WTC11 (cell line): ENCODE measurements around the gene GLG1. TPM values are rescaled to one million over a fixed set of nuclear protein-coding genes. Genes with fewer than 3 reads are reported as not detected.

Source experiments
- ATAC-seq: fragments of 200-7000 bp; cut with Tn5 transposase; 2 replicates; pipeline ENCODE4 v1.10.0; 2021; ENCODE audit warnings: mild to moderate bottlenecking, moderate library complexity
- CTCF ChIA-PET: fragments of 300-600 bp; sonication (Branson Sonifier 250); formaldehyde crosslinking; loops from one replicate; lab custom pipeline; 2021; ENCODE audit warnings: antibody characterized with exemption; lab: Charles Lee
- POLR2A ChIA-PET: fragments of 350-600 bp; sonication (Branson Sonifier 250); formaldehyde crosslinking; loops from one replicate; lab custom pipeline; 2021; ENCODE audit warnings: antibody characterized with exemption; lab: Charles Lee
- DNase-seq: peaks from one replicate; pipeline ENCODE4 v3.0.0; 2021; ENCODE audit warnings: low spot score
- H3K27ac Mint-ChIP-seq: 2 replicates; pipeline ENCODE4 v1.8.0; 2021; ENCODE audit warnings: mixed read lengths
- H3K27me3 Mint-ChIP-seq: 2 replicates; pipeline ENCODE4 v1.8.0; 2021; ENCODE audit warnings: low read depth, mild to moderate bottlenecking, moderate library complexity, mixed read lengths
- H3K36me3 Mint-ChIP-seq: 2 replicates; pipeline ENCODE4 v1.8.0; 2021; ENCODE audit warnings: mixed read lengths
- H3K4me1 Mint-ChIP-seq: 2 replicates; pipeline ENCODE4 v1.8.0; 2022; ENCODE audit warnings: mixed read lengths
- H3K4me3 Mint-ChIP-seq: 2 replicates; pipeline ENCODE4 v1.8.0; 2021; ENCODE audit warnings: mild to moderate bottlenecking, moderate library complexity, mixed read lengths
- H3K9me3 Mint-ChIP-seq: 2 replicates; pipeline ENCODE4 v1.8.0; 2021; ENCODE audit warnings: mixed read lengths
- ESRRA ChIP-seq: sonication (generic); formaldehyde crosslinking; IDR thresholded peaks from 2 replicates; pipeline ENCODE4 v1.8.1; 2022; ENCODE audit warnings: mild to moderate bottlenecking, missing genetic modification reagents, borderline replicate concordance
- MXD4 ChIP-seq: fragments of 250-450 bp; sonication (Bioruptor Pico); IDR thresholded peaks from 2 replicates; pipeline ENCODE4 v1.8.0; 2021; ENCODE audit warnings: mild to moderate bottlenecking, moderate library complexity, borderline replicate concordance
- NR2C2 ChIP-seq: sonication (generic); formaldehyde crosslinking; IDR thresholded peaks from 2 replicates; pipeline ENCODE4 v1.8.0; 2022; ENCODE audit warnings: mild to moderate bottlenecking, missing genetic modification reagents
- PRRX2 ChIP-seq: fragments of 250-450 bp; sonication (Bioruptor Pico); IDR thresholded peaks from 2 replicates; pipeline ENCODE4 v1.8.0; 2021; ENCODE audit warnings: mild to moderate bottlenecking
- TCF7 ChIP-seq: sonication (generic); formaldehyde crosslinking; IDR thresholded peaks from 2 replicates; pipeline ENCODE4 v1.8.0; 2022; ENCODE audit warnings: mild to moderate bottlenecking, low read depth, missing genetic modification reagents, moderate library complexity
- TEAD4 ChIP-seq: sonication (generic); formaldehyde crosslinking; IDR thresholded peaks from 2 replicates; pipeline ENCODE4 v1.8.0; 2022; ENCODE audit warnings: mild to moderate bottlenecking, missing genetic modification reagents
- ZNF263 ChIP-seq: sonication (generic); formaldehyde crosslinking; IDR thresholded peaks from 2 replicates; pipeline ENCODE4 v1.8.1; 2022; ENCODE audit warnings: low read depth, mild to moderate bottlenecking, moderate library complexity, missing genetic modification reagents
- ZNF396 ChIP-seq: fragments of 250-450 bp; sonication (Bioruptor Pico); IDR thresholded peaks from 2 replicates; pipeline ENCODE4 v1.8.0; 2021; ENCODE audit warnings: mild to moderate bottlenecking, moderate library complexity, borderline replicate concordance
- ZNF671 ChIP-seq: fragments of 250-450 bp; sonication (Bioruptor Pico); IDR thresholded peaks from 2 replicates; pipeline ENCODE4 v1.8.0; 2021; ENCODE audit warnings: mild to moderate bottlenecking
- total RNA-seq: library from RNA; stranded (reverse); gene quantifications from 3 replicates; pipeline ENCODE4 v1.2.3, GENCODE V29; 2021
- TF ChIP-seq, protein P1 (sequence below): fragments of 250-450 bp; sonication (Bioruptor Pico); IDR thresholded peaks from 2 replicates; pipeline ENCODE4 v1.9.0; 2021; ENCODE audit warnings: mild to moderate bottlenecking, borderline replicate concordance
- TF ChIP-seq, protein P2 (sequence below): sonication (generic); formaldehyde crosslinking; IDR thresholded peaks from 2 replicates; pipeline ENCODE4 v1.8.0; 2022; ENCODE audit warnings: mild to moderate bottlenecking, missing genetic modification reagents
- TF ChIP-seq, protein P3 (sequence below): sonication (generic); formaldehyde crosslinking; IDR thresholded peaks from 2 replicates; pipeline ENCODE4 v1.8.1; 2023; ENCODE audit warnings: mild to moderate bottlenecking, moderate library complexity, missing genetic modification reagents
- TF ChIP-seq, protein P4 (sequence below): fragments of 250-450 bp; sonication (Bioruptor Pico); IDR thresholded peaks from 2 replicates; pipeline ENCODE4 v1.9.0; 2021; ENCODE audit warnings: mild to moderate bottlenecking
- TF ChIP-seq, protein P5 (sequence below): sonication (generic); formaldehyde crosslinking; IDR thresholded peaks from 2 replicates; pipeline ENCODE4 v1.8.0; 2023; ENCODE audit warnings: missing genetic modification reagents
- TF ChIP-seq, protein P6 (sequence below): sonication (generic); formaldehyde crosslinking; conservative IDR thresholded peaks from 2 replicates; pipeline ENCODE4 v1.8.1; 2022; ENCODE audit warnings: mild to moderate bottlenecking, missing genetic modification reagents
- TF ChIP-seq, protein P7 (sequence below): sonication (generic); formaldehyde crosslinking; conservative IDR thresholded peaks from 2 replicates; pipeline ENCODE4 v1.8.1; 2023; ENCODE audit warnings: mild to moderate bottlenecking, low read depth, missing genetic modification reagents, moderate library complexity
- TF ChIP-seq, protein P8 (sequence below): sonication (generic); formaldehyde crosslinking; IDR thresholded peaks from 2 replicates; pipeline ENCODE4 v1.8.0; 2022; ENCODE audit warnings: mild to moderate bottlenecking, missing genetic modification reagents

Gene GLG1
- total RNA-seq, 1 experiment from 2014 or later: 156 TPM

DNA sequence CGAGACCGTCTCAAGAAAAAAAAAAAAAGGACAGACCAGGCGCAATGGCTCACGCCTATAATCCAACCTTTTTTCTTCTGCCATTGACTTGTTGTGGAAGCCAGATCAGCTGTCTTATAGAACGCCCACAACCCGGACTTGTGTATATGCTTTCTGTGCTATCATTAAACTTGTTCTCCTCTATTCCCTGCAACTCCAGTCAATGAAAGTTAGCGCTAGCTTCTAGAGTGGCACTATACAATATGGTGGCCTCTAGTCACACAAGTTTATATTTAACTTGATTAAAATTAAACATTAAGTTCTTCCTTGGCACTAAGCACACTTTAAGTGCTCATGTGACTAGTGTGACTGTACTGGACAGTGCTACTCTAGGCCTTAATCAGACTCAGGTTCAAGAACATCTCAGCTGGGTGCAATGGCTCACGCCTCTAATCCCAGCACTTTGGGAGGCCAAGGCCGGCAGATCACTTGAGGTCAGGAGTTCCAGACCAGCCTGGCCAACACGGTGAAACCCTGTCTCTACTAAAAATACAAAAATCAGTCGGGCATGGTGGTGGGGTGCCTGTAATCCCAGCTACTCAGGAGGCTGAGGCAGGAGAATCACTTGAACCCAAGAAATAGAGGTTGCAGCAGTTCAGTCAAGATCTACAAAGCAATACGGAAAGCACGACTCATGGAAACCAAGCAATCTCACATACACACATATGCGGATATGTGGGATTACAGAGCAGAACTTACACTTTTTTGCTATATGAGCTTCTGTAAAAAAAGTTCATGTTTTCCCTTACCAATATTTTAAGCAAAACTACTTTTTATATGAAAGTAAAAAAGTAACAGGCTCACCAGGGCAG lies 18.8 kb upstream of the GLG1 start (continued):
- no peak for TF ChIP-seq TEAD4 (CRISPR knock-in tag)
- no peak for TF ChIP-seq ESRRA (CRISPR knock-in tag)

DNA sequence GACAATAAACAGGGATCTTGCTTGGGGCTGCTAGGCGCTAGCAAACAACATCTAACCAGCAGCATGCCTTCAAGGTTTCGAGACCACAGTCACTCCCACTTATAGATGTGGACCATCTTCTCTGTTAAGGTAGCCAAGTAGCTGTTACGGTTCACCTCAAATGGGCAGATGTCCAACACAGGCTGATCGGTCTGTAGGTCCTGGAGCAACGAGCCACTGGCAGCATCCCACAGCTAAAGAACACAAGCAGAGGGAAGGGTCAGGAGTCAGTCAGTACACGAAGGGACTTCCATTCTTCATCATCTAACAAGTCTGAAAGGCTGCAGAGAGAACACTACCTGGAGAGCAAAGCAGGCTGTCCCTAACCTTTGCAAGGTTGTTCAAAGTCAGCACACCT lies 16.9 kb upstream of the GLG1 start:
- CTCF ChIA-PET: no interaction called here
- H3K27ac Mint-ChIP-seq: peak overlapping the region; percentile 42; the same call in 1 of the 2 replicates
- H3K9me3 Mint-ChIP-seq: no peaks in the 10 kb centered on the region
- H3K36me3 Mint-ChIP-seq: peaks cover 81% of the 10 kb centered on the region
- DNase-seq: no peak
- POLR2A ChIA-PET: no interaction called here
- H3K27me3 Mint-ChIP-seq: no peaks in the 10 kb centered on the region
- ATAC-seq: no peak
- peaks cover 16% of the 10 kb centered on the region for H3K4me1 Mint-ChIP-seq
- TF ChIP-seq ZNF396 (CRISPR knock-in tag) (no peak), ZNF671 (CRISPR knock-in tag) (no peak), ESRRA (CRISPR knock-in tag) (no peak), ZNF263 (no peak)
- TF ChIP-seq, protein P1, sequence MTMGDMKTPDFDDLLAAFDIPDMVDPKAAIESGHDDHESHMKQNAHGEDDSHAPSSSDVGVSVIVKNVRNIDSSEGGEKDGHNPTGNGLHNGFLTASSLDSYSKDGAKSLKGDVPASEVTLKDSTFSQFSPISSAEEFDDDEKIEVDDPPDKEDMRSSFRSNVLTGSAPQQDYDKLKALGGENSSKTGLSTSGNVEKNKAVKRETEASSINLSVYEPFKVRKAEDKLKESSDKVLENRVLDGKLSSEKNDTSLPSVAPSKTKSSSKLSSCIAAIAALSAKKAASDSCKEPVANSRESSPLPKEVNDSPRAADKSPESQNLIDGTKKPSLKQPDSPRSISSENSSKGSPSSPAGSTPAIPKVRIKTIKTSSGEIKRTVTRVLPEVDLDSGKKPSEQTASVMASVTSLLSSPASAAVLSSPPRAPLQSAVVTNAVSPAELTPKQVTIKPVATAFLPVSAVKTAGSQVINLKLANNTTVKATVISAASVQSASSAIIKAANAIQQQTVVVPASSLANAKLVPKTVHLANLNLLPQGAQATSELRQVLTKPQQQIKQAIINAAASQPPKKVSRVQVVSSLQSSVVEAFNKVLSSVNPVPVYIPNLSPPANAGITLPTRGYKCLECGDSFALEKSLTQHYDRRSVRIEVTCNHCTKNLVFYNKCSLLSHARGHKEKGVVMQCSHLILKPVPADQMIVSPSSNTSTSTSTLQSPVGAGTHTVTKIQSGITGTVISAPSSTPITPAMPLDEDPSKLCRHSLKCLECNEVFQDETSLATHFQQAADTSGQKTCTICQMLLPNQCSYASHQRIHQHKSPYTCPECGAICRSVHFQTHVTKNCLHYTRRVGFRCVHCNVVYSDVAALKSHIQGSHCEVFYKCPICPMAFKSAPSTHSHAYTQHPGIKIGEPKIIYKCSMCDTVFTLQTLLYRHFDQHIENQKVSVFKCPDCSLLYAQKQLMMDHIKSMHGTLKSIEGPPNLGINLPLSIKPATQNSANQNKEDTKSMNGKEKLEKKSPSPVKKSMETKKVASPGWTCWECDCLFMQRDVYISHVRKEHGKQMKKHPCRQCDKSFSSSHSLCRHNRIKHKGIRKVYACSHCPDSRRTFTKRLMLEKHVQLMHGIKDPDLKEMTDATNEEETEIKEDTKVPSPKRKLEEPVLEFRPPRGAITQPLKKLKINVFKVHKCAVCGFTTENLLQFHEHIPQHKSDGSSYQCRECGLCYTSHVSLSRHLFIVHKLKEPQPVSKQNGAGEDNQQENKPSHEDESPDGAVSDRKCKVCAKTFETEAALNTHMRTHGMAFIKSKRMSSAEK (CRISPR knock-in tag): no peak
- TF ChIP-seq, protein P2, sequence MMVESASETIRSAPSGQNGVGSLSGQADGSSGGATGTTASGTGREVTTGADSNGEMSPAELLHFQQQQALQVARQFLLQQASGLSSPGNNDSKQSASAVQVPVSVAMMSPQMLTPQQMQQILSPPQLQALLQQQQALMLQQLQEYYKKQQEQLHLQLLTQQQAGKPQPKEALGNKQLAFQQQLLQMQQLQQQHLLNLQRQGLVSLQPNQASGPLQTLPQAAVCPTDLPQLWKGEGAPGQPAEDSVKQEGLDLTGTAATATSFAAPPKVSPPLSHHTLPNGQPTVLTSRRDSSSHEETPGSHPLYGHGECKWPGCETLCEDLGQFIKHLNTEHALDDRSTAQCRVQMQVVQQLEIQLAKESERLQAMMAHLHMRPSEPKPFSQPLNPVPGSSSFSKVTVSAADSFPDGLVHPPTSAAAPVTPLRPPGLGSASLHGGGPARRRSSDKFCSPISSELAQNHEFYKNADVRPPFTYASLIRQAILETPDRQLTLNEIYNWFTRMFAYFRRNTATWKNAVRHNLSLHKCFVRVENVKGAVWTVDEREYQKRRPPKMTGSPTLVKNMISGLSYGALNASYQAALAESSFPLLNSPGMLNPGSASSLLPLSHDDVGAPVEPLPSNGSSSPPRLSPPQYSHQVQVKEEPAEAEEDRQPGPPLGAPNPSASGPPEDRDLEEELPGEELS: no peak
- TF ChIP-seq, protein P3, sequence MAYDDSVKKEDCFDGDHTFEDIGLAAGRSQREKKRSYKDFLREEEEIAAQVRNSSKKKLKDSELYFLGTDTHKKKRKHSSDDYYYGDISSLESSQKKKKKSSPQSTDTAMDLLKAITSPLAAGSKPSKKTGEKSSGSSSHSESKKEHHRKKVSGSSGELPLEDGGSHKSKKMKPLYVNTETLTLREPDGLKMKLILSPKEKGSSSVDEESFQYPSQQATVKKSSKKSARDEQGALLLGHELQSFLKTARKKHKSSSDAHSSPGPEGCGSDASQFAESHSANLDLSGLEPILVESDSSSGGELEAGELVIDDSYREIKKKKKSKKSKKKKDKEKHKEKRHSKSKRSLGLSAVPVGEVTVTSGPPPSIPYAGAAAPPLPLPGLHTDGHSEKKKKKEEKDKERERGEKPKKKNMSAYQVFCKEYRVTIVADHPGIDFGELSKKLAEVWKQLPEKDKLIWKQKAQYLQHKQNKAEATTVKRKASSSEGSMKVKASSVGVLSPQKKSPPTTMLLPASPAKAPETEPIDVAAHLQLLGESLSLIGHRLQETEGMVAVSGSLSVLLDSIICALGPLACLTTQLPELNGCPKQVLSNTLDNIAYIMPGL (CRISPR knock-in tag): no peak
- no peak overlapping the region for H3K4me3 Mint-ChIP-seq

DNA sequence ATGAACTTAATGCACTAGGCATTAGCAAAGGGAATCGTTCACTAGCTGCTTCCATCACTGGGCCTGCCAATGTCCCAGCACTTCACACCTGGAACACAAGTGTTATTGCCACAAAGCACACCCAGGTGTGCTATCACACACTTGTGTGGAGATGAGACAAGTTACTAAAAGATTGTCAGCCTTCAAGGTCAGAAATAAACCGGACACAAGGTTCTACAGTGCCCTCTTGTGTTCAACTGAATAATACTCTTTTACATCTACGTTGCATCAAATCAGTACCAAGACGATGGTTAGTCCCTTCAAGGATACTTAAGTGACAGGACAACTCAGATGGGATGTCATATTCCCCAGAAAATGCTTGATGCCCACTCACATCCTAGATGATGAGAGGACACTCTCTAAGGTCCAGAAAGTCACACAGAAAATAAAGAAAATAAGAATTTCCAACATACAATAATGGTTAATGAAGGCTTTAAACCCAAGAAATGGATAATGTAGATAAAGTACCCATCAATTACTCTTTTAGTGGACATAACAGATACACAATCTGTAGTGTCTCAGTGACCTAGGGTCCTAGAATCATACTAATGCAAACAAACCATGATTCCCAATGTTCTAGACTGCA lies 16.4 kb upstream of the GLG1 start:
- peaks cover 76% of the 10 kb centered on the region for H3K36me3 Mint-ChIP-seq
- peaks cover 16% of the 10 kb centered on the region for H3K4me1 Mint-ChIP-seq
- H3K27ac Mint-ChIP-seq: peak overlapping the region; percentile 92
- ChIA-PET POLR2A (no interaction called here), CTCF (interaction anchor here (0.9 to 1.3 kb wide), 2 partner anchors 16 to 20 kb away, joined by 3 to 4 read pairs; partner anchors contain the start of gene GLG1)
- ATAC-seq: peak; percentile 57
- no peak for DNase-seq
- H3K4me3 Mint-ChIP-seq: no peak overlapping the region
- H3K27me3 Mint-ChIP-seq: no peaks in the 10 kb centered on the region
- H3K9me3 Mint-ChIP-seq: no peaks in the 10 kb centered on the region
- TF ChIP-seq NR2C2 (no peak), MXD4 (CRISPR knock-in tag) (no peak), PRRX2 (CRISPR knock-in tag) (no peak), ZNF263 (no peak), TCF7 (CRISPR knock-in tag) (no peak)
- TF ChIP-seq, protein P4, sequence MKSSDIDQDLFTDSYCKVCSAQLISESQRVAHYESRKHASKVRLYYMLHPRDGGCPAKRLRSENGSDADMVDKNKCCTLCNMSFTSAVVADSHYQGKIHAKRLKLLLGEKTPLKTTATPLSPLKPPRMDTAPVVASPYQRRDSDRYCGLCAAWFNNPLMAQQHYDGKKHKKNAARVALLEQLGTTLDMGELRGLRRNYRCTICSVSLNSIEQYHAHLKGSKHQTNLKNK (CRISPR knock-in tag): no peak
- TF ChIP-seq, protein P5, sequence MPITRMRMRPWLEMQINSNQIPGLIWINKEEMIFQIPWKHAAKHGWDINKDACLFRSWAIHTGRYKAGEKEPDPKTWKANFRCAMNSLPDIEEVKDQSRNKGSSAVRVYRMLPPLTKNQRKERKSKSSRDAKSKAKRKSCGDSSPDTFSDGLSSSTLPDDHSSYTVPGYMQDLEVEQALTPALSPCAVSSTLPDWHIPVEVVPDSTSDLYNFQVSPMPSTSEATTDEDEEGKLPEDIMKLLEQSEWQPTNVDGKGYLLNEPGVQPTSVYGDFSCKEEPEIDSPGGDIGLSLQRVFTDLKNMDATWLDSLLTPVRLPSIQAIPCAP (CRISPR knock-in tag): no peak
- TF ChIP-seq, protein P6, sequence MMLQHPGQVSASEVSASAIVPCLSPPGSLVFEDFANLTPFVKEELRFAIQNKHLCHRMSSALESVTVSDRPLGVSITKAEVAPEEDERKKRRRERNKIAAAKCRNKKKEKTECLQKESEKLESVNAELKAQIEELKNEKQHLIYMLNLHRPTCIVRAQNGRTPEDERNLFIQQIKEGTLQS: no peak
- TF ChIP-seq, protein P7, sequence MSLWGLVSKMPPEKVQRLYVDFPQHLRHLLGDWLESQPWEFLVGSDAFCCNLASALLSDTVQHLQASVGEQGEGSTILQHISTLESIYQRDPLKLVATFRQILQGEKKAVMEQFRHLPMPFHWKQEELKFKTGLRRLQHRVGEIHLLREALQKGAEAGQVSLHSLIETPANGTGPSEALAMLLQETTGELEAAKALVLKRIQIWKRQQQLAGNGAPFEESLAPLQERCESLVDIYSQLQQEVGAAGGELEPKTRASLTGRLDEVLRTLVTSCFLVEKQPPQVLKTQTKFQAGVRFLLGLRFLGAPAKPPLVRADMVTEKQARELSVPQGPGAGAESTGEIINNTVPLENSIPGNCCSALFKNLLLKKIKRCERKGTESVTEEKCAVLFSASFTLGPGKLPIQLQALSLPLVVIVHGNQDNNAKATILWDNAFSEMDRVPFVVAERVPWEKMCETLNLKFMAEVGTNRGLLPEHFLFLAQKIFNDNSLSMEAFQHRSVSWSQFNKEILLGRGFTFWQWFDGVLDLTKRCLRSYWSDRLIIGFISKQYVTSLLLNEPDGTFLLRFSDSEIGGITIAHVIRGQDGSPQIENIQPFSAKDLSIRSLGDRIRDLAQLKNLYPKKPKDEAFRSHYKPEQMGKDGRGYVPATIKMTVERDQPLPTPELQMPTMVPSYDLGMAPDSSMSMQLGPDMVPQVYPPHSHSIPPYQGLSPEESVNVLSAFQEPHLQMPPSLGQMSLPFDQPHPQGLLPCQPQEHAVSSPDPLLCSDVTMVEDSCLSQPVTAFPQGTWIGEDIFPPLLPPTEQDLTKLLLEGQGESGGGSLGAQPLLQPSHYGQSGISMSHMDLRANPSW (CRISPR knock-in tag): no peak
- TF ChIP-seq, protein P8, sequence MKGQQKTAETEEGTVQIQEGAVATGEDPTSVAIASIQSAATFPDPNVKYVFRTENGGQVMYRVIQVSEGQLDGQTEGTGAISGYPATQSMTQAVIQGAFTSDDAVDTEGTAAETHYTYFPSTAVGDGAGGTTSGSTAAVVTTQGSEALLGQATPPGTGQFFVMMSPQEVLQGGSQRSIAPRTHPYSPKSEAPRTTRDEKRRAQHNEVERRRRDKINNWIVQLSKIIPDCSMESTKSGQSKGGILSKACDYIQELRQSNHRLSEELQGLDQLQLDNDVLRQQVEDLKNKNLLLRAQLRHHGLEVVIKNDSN (CRISPR knock-in tag): no peak
